Breast epithelium (tissue), 4 donors: ENCODE measurements around the gene ZNF576. TPM values are rescaled to one million over a fixed set of nuclear protein-coding genes. Genes with fewer than 3 reads are reported as not detected.

Source experiments
- DNase-seq, 2 donors: peaks; one replicate each; pipeline ENCODE4 v3.0.0-alpha.2; 2019; ENCODE audit warnings: low spot score in 2 of 2
- H3K27ac ChIP-seq, 2 donors: fragments of 200-600 bp; sonication (generic) in 1 of 2; one replicate each; pipeline ENCODE4 v1.5.1; 2016 to 2019; ENCODE audit warnings: mild to moderate bottlenecking in 1 of 2
- H3K27me3 ChIP-seq, 2 donors: fragments of 200-600 bp; sonication (generic) in 1 of 2; one replicate each; pipeline versions ENCODE4 v1.5.1 to v1.6.0; 2017 to 2019; ENCODE audit warnings: control low read depth in 1 of 2, mild to moderate bottlenecking in 1 of 2
- H3K36me3 ChIP-seq: fragments of 200-600 bp; one replicate; pipeline ENCODE4 v1.5.1; 2019
- H3K4me1 ChIP-seq, 2 donors: fragments of 200-600 bp; sonication (generic); one replicate each; pipeline ENCODE4 v1.5.1; 2016 to 2019; ENCODE audit warnings: control low read depth in 1 of 2
- H3K4me3 ChIP-seq, 3 donors: fragments of 200-600 bp; sonication (generic); 1 replicate in 2 of 3; 2 replicates in 1 of 3; pipeline ENCODE4 v1.5.1; 2016 to 2019; ENCODE audit warnings: mild to moderate bottlenecking in 3 of 3, moderate library complexity in 2 of 3
- H3K9me3 ChIP-seq, 2 donors: fragments of 200-600 bp; sonication (generic) in 1 of 2; one replicate each; pipeline ENCODE4 v1.5.1; 2016 to 2019; ENCODE audit warnings: control low read depth in 1 of 2
- POLR2A ChIP-seq: fragments of 450-650 bp; IDR thresholded peaks from one replicate; pipeline ENCODE4 v1.6.1; 2016; ENCODE audit warnings: antibody characterized with exemption, mild to moderate bottlenecking, moderate library complexity
- POLR2AphosphoS5 ChIP-seq, 3 donors: sonication (generic); formaldehyde crosslinking; IDR thresholded peaks; one replicate each; pipeline ENCODE4 v1.6.1; 2017; ENCODE audit warnings: antibody characterized with exemption in 3 of 3
- intact Hi-C: fragments of 100-400 bp; cut with DNase I; formaldehyde crosslinking; loops from one replicate; pipeline ENCODE4 v1.15.1; 2023; ENCODE audit warnings: low total_unique reads
- total RNA-seq, 3 donors: library from RNA; depleted of rRNA; stranded (reverse); fragments of >200 nt; gene quantifications; one replicate each; pipeline ENCODE4 v1.1.0, GENCODE V29; 2016
- TF ChIP-seq, protein P1 (sequence below), 3 donors: fragments of 450-650 bp; IDR thresholded peaks; one replicate each; pipeline ENCODE4 v1.5.1; 2016 to 2017; ENCODE audit warnings: antibody characterized with exemption in 3 of 3, mild to moderate bottlenecking in 3 of 3, moderate library complexity in 3 of 3

ZNF576 gene
- total RNA-seq, 3 donors from 2014 or later: 14.2 to 18.0 (median 14.8) TPM

DNA sequence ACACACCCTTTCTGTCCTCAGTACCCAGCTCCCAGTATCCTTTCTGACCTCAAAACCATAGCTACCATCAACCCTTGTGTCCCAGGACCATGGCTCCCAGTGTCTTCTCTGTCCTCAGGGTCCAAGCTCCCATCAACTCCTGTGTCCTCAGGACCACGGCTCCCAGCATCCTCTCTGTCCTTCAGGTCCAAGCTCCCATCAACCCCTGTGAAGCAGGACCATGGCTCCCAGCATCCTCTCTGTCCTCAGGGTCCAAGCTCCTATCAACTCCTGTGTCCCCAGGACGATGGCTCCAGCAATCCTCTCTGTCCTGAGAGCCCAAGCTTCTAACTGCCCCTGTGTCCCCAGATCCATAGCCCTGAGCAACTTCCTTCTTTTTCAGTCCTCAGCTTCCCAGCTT is 44.9 kb downstream of the ZNF576 start:
- H3K27ac ChIP-seq: no peak overlapping the region
- no peaks in the 10 kb centered on the region for H3K9me3 ChIP-seq
- no peaks in the 10 kb centered on the region for H3K4me1 ChIP-seq
- no peak overlapping the region for H3K4me3 ChIP-seq
- intact Hi-C loops: no loop called here
- DNase-seq: no peak
- no peaks in the 10 kb centered on the region for H3K27me3 ChIP-seq
- TF ChIP-seq POLR2AphosphoS5 (IDR thresholded peaks at IDR 0.05): no peak
- TF ChIP-seq, protein P1, sequence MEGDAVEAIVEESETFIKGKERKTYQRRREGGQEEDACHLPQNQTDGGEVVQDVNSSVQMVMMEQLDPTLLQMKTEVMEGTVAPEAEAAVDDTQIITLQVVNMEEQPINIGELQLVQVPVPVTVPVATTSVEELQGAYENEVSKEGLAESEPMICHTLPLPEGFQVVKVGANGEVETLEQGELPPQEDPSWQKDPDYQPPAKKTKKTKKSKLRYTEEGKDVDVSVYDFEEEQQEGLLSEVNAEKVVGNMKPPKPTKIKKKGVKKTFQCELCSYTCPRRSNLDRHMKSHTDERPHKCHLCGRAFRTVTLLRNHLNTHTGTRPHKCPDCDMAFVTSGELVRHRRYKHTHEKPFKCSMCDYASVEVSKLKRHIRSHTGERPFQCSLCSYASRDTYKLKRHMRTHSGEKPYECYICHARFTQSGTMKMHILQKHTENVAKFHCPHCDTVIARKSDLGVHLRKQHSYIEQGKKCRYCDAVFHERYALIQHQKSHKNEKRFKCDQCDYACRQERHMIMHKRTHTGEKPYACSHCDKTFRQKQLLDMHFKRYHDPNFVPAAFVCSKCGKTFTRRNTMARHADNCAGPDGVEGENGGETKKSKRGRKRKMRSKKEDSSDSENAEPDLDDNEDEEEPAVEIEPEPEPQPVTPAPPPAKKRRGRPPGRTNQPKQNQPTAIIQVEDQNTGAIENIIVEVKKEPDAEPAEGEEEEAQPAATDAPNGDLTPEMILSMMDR (IDR thresholded peaks at IDR 0.05): no peak
- no peak for TF ChIP-seq POLR2A
- no peaks in the 10 kb centered on the region for H3K36me3 ChIP-seq

DNA sequence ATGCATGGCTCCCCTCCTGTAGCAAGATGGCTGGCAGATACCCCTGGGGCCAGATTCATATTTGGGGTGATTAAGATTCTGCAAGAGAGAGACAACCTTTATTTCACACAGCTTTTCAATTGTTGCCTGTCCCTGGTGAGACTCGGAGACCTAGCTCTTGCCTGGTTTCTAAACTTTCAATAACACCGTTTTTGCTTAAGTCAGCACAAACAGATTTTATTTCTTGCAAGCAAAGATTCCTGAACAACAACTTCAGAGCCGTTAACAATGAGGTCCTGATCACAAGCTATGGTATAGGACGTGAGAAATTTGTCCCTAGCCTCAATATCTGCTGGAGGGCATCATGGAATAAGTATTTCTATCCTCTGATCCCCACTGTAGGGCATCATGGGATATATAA is 46.1 kb downstream of the ZNF576 start:
- Histone ChIP-seq H3K27ac (no peak overlapping the region), H3K27me3 (no peaks in the 10 kb centered on the region), H3K4me3 (no peak overlapping the region), H3K36me3 (no peaks in the 10 kb centered on the region), H3K4me1 (no peaks in the 10 kb centered on the region), H3K9me3 (no peaks in the 10 kb centered on the region)
- intact Hi-C loops: no loop called here
- no peak for TF ChIP-seq POLR2A
- TF ChIP-seq, protein P1 (IDR thresholded peaks at IDR 0.05): no peak
- TF ChIP-seq POLR2AphosphoS5 (IDR thresholded peaks at IDR 0.05): no peak
- DNase-seq: no peak

DNA sequence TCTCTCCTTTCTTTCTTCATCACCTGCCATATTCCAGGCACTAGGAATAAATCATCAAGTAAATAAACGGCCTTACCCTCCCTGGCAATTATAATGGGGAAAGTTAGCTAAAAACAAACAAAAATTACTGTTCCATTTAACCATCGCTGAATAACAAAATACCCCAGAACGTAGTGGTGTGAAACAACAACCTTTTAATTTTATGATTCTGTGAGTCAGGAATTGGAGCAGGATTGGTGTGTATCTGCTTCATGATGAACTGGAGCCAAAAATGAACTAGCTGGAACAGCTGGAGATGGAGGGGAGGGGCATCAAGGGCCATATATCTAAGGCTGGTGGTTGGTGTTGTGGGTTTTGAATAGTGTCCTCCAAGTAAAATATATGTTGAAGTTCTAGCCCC is 46.9 kb downstream of the ZNF576 start:
- Histone ChIP-seq H3K27ac (no peak overlapping the region), H3K36me3 (no peaks in the 10 kb centered on the region), H3K4me3 (no peak overlapping the region), H3K9me3 (no peaks in the 10 kb centered on the region), H3K27me3 (no peaks in the 10 kb centered on the region), H3K4me1 (no peaks in the 10 kb centered on the region)
- intact Hi-C loops: no loop called here
- TF ChIP-seq, protein P1 (IDR thresholded peaks at IDR 0.05): no peak
- TF ChIP-seq POLR2AphosphoS5 (IDR thresholded peaks at IDR 0.05) (no peak), POLR2A (no peak)
- no peak for DNase-seq

DNA sequence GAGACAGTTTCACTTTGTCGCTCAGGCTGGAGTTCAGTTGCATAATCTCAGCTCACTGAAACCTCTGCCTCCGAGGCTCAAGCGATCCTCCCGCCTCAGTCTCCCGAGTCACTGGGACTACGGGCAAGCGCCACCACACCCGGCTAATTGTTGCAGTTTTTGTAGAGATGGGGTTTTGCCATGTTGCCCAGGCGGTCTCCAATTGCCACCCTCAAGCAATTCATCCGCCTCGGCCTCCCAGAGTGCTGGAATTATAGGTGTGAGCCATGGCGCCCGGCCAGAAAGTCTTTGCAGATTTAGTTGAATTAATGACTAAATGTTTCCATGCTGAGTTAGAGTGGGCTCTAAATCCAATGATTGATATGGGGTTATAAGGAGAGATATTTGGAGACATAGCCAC is 47.8 kb downstream of the ZNF576 start:
- TF ChIP-seq POLR2A: no peak
- TF ChIP-seq POLR2AphosphoS5 (IDR thresholded peaks at IDR 0.05): no peak
- TF ChIP-seq, protein P1 (IDR thresholded peaks at IDR 0.05): no peak
- intact Hi-C loops: no loop called here
- H3K9me3 ChIP-seq: no peaks in the 10 kb centered on the region
- no peak overlapping the region for H3K4me3 ChIP-seq
- no peaks in the 10 kb centered on the region for H3K27me3 ChIP-seq
- H3K4me1 ChIP-seq: no peaks in the 10 kb centered on the region
- DNase-seq: no peak
- H3K27ac ChIP-seq: no peak overlapping the region
- H3K36me3 ChIP-seq: no peaks in the 10 kb centered on the region

DNA sequence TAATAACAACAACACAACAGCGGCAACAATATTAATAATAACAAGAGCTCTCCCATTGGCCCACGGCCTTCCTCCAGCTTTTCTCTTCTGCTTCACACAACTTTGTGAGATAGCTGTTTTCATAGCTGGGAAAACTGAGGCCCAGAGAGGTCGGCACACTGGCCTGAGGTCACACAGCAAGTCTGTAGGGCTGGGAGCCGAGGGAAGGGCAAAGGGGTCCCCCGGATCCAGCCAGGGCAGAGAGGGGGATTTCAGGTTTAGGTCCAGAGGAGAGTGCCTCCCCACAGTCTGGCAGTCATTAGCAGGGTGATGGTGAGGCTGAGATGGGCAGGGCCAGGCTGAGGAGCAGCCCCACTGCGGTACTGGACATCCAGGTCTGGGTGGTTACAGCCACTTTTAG is 52.2 kb downstream of the ZNF576 start:
- Histone ChIP-seq H3K27ac (no peak overlapping the region), H3K36me3 (no peaks in the 10 kb centered on the region), H3K9me3 (no peaks in the 10 kb centered on the region), H3K4me1 (no peaks in the 10 kb centered on the region), H3K27me3 (no peaks in the 10 kb centered on the region), H3K4me3 (no peak overlapping the region)
- no peak for DNase-seq
- no peak for TF ChIP-seq POLR2A
- TF ChIP-seq, protein P1 (IDR thresholded peaks at IDR 0.05): no peak
- no peak for TF ChIP-seq POLR2AphosphoS5 (IDR thresholded peaks at IDR 0.05)
- intact Hi-C loops: no loop called here
